B cell (primary cell): ENCODE data around the gene FAM98A. TPM values are rescaled to one million over a fixed set of nuclear protein-coding genes. Genes with fewer than 3 reads are reported as not detected.

Experiments
- ATAC-seq: fragments of 200-7000 bp; cut with Tn5 transposase; one replicate; pipeline ENCODE4 v1.10.0; 2021; ENCODE audit warnings: low read depth, mild to moderate bottlenecking, moderate number of reproducible peaks, moderate library complexity
- CTCF ChIA-PET: fragments of 350-600 bp; sonication (Branson Sonifier 250); formaldehyde crosslinking; loops from one replicate; lab custom pipeline; 2021; ENCODE audit warnings: antibody characterized with exemption, inconsistent platforms; lab: Charles Lee
- POLR2A ChIA-PET: fragments of 350-600 bp; sonication (Branson Sonifier 250); formaldehyde crosslinking; loops from one replicate; lab custom pipeline; 2021; ENCODE audit warnings: antibody characterized with exemption; lab: Charles Lee
- DNase-seq: peaks from one replicate; pipeline ENCODE4 v3.0.0; 2013
- H2AFZ ChIP-seq: 2 replicates; pipeline ENCODE4 v1.6.1; 2012; ENCODE audit warnings: mild to moderate bottlenecking, low read depth, low read length; ENCODE audit not compliant: insufficient read depth, poor library complexity, severe bottlenecking
- H3K27ac ChIP-seq, 2 donors: 1 replicate in 1 of 2; 2 replicates in 1 of 2; pipeline ENCODE4 v1.5.1; 2012 to 2013; ENCODE audit warnings: low read length in 2 of 2, mild to moderate bottlenecking in 2 of 2, moderate library complexity in 1 of 2
- H3K27me3 ChIP-seq, 4 experiments: fragments of 200-600 bp in 1 of 4; sonication (generic) in 1 of 4; replicated peaks in 1 of 4; 1 replicate in 2 of 4; 2 replicates in 2 of 4; pipeline versions ENCODE4 v1.6.1 to v1.7.0; 2013 to 2016; ENCODE audit warnings: low read length in 3 of 4, mild to moderate bottlenecking in 2 of 4, mixed read lengths in 1 of 4, moderate library complexity in 1 of 4; ENCODE audit not compliant: insufficient read depth in 4 of 4, control insufficient read depth in 3 of 4; ENCODE audit errors: control extremely low read depth in 1 of 4
- H3K36me3 ChIP-seq, 2 experiments: replicated peaks in 1 of 2; 1 replicate in 1 of 2; 2 replicates in 1 of 2; pipeline versions ENCODE4 v1.6.1 to v1.7.1; 2013; ENCODE audit warnings: low read length in 1 of 2; ENCODE audit not compliant: insufficient read depth in 2 of 2, control insufficient read depth in 1 of 2; ENCODE audit errors: control extremely low read depth in 1 of 2, extremely low read depth in 1 of 2
- H3K4me1 ChIP-seq, 2 donors: fragments of 200-600 bp in 1 of 2; sonication (generic) in 1 of 2; 1 replicate in 1 of 2; 2 replicates in 1 of 2; pipeline versions ENCODE4 v1.5.1 to v1.6.1; 2013 to 2017; ENCODE audit warnings: low read length in 2 of 2; ENCODE audit not compliant: control insufficient read depth in 2 of 2, insufficient read depth in 2 of 2
- H3K4me2 ChIP-seq: replicated peaks from 2 replicates; pipeline ENCODE3; 2012; ENCODE audit warnings: mild to moderate bottlenecking, low read depth, low read length; ENCODE audit not compliant: poor library complexity, severe bottlenecking
- H3K4me3 ChIP-seq, 5 experiments: fragments of 200-600 bp in 1 of 5; sonication (generic) in 1 of 5; 1 replicate in 3 of 5; 2 replicates in 2 of 5; pipeline versions ENCODE4 v1.5.1 to v1.7.0; 2011 to 2016; ENCODE audit warnings: low read length in 4 of 5, mild to moderate bottlenecking in 4 of 5, low read depth in 2 of 5, control low read depth in 1 of 5, moderate library complexity in 1 of 5; ENCODE audit not compliant: insufficient read depth in 1 of 5; ENCODE audit errors: control extremely low read depth in 1 of 5, extremely low read depth in 1 of 5
- H3K79me2 ChIP-seq: fragments of 200-600 bp; sonication (generic); one replicate; pipeline ENCODE4 v1.6.0; 2016; ENCODE audit warnings: low read length; ENCODE audit not compliant: control insufficient read depth, insufficient read depth
- H3K9ac ChIP-seq: fragments of 200-600 bp; sonication (generic); 2 replicates; pipeline ENCODE4 v1.6.1; 2017; ENCODE audit warnings: mild to moderate bottlenecking, low read length, moderate library complexity
- H3K9me3 ChIP-seq, 3 donors: one replicate each; pipeline versions ENCODE4 v1.6.1 to v1.7.1; 2013; ENCODE audit warnings: low read length in 2 of 3; ENCODE audit not compliant: control insufficient read depth in 2 of 3, insufficient read depth in 1 of 3; ENCODE audit errors: control extremely low read depth in 1 of 3
- H4K20me1 ChIP-seq: 2 replicates; pipeline ENCODE4 v1.6.0; 2012; ENCODE audit warnings: mild to moderate bottlenecking, low read length; ENCODE audit not compliant: insufficient read depth, control insufficient read depth, poor library complexity, severe bottlenecking
- H3K27ac Mint-ChIP-seq: one replicate; pipeline ENCODE4 v1.8.0; 2021; ENCODE audit warnings: mixed read lengths
- H3K27me3 Mint-ChIP-seq: one replicate; pipeline ENCODE4 v1.8.0; 2021; ENCODE audit warnings: mixed read lengths
- H3K4me1 Mint-ChIP-seq: one replicate; pipeline ENCODE4 v1.8.0; 2021; ENCODE audit warnings: mixed read lengths
- H3K4me3 Mint-ChIP-seq: one replicate; pipeline ENCODE4 v1.8.0; 2021; ENCODE audit warnings: mixed read lengths
- H3K9me3 Mint-ChIP-seq: one replicate; pipeline ENCODE4 v1.8.0; 2022; ENCODE audit warnings: mixed read lengths; ENCODE audit not compliant: insufficient read depth
- CTCF ChIP-seq: fragments of 200-600 bp; IDR thresholded peaks from one replicate; pipeline ENCODE4 v1.8.0; 2022; ENCODE audit warnings: antibody characterized with exemption, mild to moderate bottlenecking
- EZH2 ChIP-seq: IDR thresholded peaks from 2 replicates; pipeline ENCODE4 v1.6.1; 2012; ENCODE audit warnings: borderline replicate concordance, low read depth, mild to moderate bottlenecking, moderate library complexity, low read length; ENCODE audit not compliant: insufficient read depth, poor library complexity, severe bottlenecking
- WGBS: methylation state at CpG from one replicate; pipeline ENCODE4 v1.1.5; 2013; ENCODE audit warnings: missing lambda C conversion rate; ENCODE audit not compliant: insufficient coverage; 5-methylcytosine and 5-hydroxymethylcytosine counted together
- intact Hi-C: fragments of 100-400 bp; cut with micrococcal nuclease; formaldehyde crosslinking; loops from one replicate; pipeline ENCODE4 v1.10.0; 2022
- polyA plus RNA-seq: library from polyadenylated mRNA; depleted of rRNA; stranded (reverse); fragments of >200 nt; gene quantifications from 2 replicates; pipeline ENCODE4 v1.2.3, GENCODE V29; 2012
- small RNA-seq: library from RNA; depleted of rRNA; stranded (forward); fragments of <200 nt; gene quantifications from one replicate; pipeline ENCODE3, GENCODE V24; 2012; ENCODE audit warnings: low replicate concordance, low read depth; ENCODE audit not compliant: insufficient read length
- total RNA-seq, 2 donors: library from RNA; stranded (reverse); fragments of 120-200 nt in 1 of 2; gene quantifications; 1 replicate in 1 of 2; 2 replicates in 1 of 2; pipeline versions ENCODE4 v1.2.3 to v1.2.4, GENCODE V29; 2013 to 2022

FAM98A gene
- total and polyA plus RNA-seq, 2 donors (not counting 1 experiment from before 2014, with no cell fraction given): 8.1 to 32.1 TPM

GRCh38 chr2:33541243-33541642, 57.9 kb downstream of the FAM98A start:
- ATAC-seq: no peak
- intact Hi-C loops: no loop called here
- CTCF ChIA-PET: interaction anchor here (1.0 to 1.8 kb wide), 4 partner anchors 20 to 66 kb away, joined by 3 to 8 read pairs (median 4); partner anchors contain the start of gene RASGRP3

GRCh38 chr2:33535421-33535820, 63.7 kb downstream of the FAM98A start:
- Histone ChIP-seq H3K4me2 (no peak overlapping the region), H4K20me1 (no peaks in the 10 kb centered on the region), H3K36me3 (peaks cover 4 to 55% of the 10 kb centered on the region in 2 experiments), H3K4me1 (peaks cover 31 to 32% of the 10 kb centered on the region in 2 donors), H3K9ac (no peak overlapping the region), H3K4me3 (no peak overlapping the region), H3K27ac (no peak overlapping the region), H3K9me3 (peaks cover 0 to 1% (median 0%) of the 10 kb centered on the region in 3 donors), H3K27me3 (no peaks in the 10 kb centered on the region), H3K79me2 (peaks cover 39% of the 10 kb centered on the region), H2AFZ (no peak overlapping the region)
- TF ChIP-seq CTCF (no peak), EZH2 (no peak)
- H3K9me3 Mint-ChIP-seq: no peaks in the 10 kb centered on the region
- CTCF ChIA-PET: no interaction called here
- H3K4me3 Mint-ChIP-seq: no peak overlapping the region
- ATAC-seq: no peak
- H3K4me1 Mint-ChIP-seq: peaks cover 35% of the 10 kb centered on the region
- DNase-seq: no peak
- H3K27me3 Mint-ChIP-seq: no peaks in the 10 kb centered on the region
- no peak overlapping the region for H3K27ac Mint-ChIP-seq
- POLR2A ChIA-PET: no interaction called here
- intact Hi-C loops: no loop called here
- 100% methylated on average over 3 of the region's 3 CpGs for WGBS

More at GRCh38 chr2:33541243-33541642, 57.9 kb downstream of the FAM98A start:
- Mint-ChIP-seq H3K4me3 (no peak overlapping the region), H3K27ac (no peak overlapping the region), H3K9me3 (no peaks in the 10 kb centered on the region), H3K4me1 (peaks cover 2% of the 10 kb centered on the region), H3K27me3 (no peaks in the 10 kb centered on the region)
- no peak overlapping the region for H3K4me2 ChIP-seq
- no CpG with 5 or more reads among the region's 4 CpGs for WGBS
- no peak for DNase-seq
- H3K79me2 ChIP-seq: peaks cover 11% of the 10 kb centered on the region
- H3K27ac ChIP-seq: no peak overlapping the region
- no peak overlapping the region for H3K4me3 ChIP-seq
- no peaks in the 10 kb centered on the region for H3K4me1 ChIP-seq
- no peak overlapping the region for H3K9ac ChIP-seq
- no peak overlapping the region for H2AFZ ChIP-seq
- no peaks in the 10 kb centered on the region for H3K27me3 ChIP-seq
- TF ChIP-seq EZH2 (no peak), CTCF (no peak)
- H4K20me1 ChIP-seq: no peaks in the 10 kb centered on the region
- peaks cover 5 to 57% of the 10 kb centered on the region in 2 experiments for H3K36me3 ChIP-seq
- POLR2A ChIA-PET: no interaction called here
- peaks cover 0 to 1% (median 0%) of the 10 kb centered on the region in 3 donors for H3K9me3 ChIP-seq

Small RNA genes lying within 50 kb of the gene (small RNA-seq; reads per million reads assigned to genes)
- not detected for gene ATP6V0E1P3

Other genes with a start within 250 kb of the FAM98A start
- 67.5 and 70.7 TPM in 2 replicates for gene RASGRP3, start 122.7 kb downstream of the FAM98A start, total RNA-seq
- 107 and 241 TPM in 2 replicates for gene RASGRP3, start 122.7 kb downstream of the FAM98A start, polyA plus RNA-seq